HepG2 (cell line): ENCODE results near the gene LRP1B.

Source experiments
- ATF4 ChIP-seq, 2 experiments: fragments of 450-650 bp in 1 of 2; sonication (generic) in 1 of 2; formaldehyde crosslinking; IDR thresholded peaks; 2 replicates each; pipeline versions ENCODE4 v1.5.0 to v1.8.0; 2020 to 2022; ENCODE audit warnings: mild to moderate bottlenecking in 1 of 2, missing genetic modification reagents in 1 of 2
- RFX5 ChIP-seq: IDR thresholded peaks from 2 replicates; pipeline ENCODE4 v1.6.1; 2011; ENCODE audit warnings: low read depth, low read length, improper control_type of control experiment

- TF ChIP-seq RFX5 = no peak
- TF ChIP-seq ATF4 (CRISPR knock-in tag; IDR thresholded peaks at IDR 0.05) = no peak
Observed at GRCh38 chr2:141526760-141527159, 604.1 kb downstream of the LRP1B start.
